SK-N-MC (cell line): ENCODE results near the gene RNU1-3.
"Not testable (repeated sequence)": the region's sequence is repeated elsewhere in the genome, so short reads cannot be mapped to it uniquely, and the experiment has no call there.

ENCODE experiments used
- EZH2 ChIP-seq: fragments of 200-600 bp; sonication (generic); IDR thresholded peaks from one replicate; pipeline ENCODE4 v1.6.1; 2017; ENCODE audit warnings: antibody characterized with exemption
- POLR2AphosphoS5 ChIP-seq: IDR thresholded peaks from 2 replicates; pipeline ENCODE4 v1.6.1; 2012; ENCODE audit warnings: mild to moderate bottlenecking, low read depth, low read length, borderline replicate concordance

GRCh38 chr1:16656574-16656973, 10.2 kb downstream of the RNU1-3 start:
- not testable (repeated sequence) for TF ChIP-seq POLR2AphosphoS5, EZH2
